GM12873 (cell line): ENCODE results near the gene TMEM125.

Experiments used
- CTCF ChIP-seq: IDR thresholded peaks from 2 replicates; pipeline ENCODE4 v1.5.1; 2012; ENCODE audit warnings: low read depth, mild to moderate bottlenecking, moderate library complexity, low read length, control low read depth; ENCODE audit not compliant: insufficient read depth; ENCODE audit errors: missing control alignments

Gene TMEM125

DNA sequence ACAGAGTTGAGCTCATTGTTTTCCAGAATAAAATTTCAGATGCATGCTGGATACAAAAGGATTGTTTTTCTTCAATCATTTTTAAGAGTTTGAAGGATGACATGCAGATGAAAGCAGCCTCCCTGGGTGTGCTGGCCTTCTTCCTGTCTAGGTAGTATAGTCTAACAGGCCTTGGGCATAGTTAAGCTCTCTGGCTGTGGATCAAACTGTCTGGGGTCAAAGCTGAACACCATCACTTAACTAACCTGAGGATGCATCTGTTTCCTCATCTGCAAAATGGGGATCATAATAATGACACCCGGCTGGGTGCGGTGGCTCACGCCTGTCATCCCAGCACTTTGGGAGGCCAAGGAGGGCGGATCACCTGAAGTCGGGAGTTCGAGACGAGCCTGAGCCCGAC is 25.0 kb downstream of the TMEM125 start:
- no peak for TF ChIP-seq CTCF

DNA sequence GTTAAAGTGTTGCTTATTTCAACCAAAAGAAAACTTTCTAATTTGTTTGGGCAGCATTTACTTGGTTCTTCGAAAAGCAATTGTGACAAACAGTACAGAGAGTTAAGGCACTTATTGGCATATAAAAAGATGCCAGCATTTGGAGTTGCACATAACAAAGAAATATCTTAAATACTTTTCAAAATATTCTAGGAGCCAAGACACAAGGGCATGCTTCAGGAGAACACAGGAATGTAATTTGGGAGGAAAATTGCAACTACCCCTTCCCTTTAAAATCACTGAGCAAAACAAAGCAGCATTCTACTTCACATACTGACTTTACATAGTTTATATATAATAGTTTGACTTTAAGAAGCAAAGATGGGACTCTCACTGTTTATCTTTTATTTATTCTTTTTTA is 26.4 kb downstream of the TMEM125 start:
- TF ChIP-seq CTCF = no peak

- TF ChIP-seq CTCF = no peak
Measured at GRCh38 chr1:43298055-43298454, 28.3 kb downstream of the TMEM125 start.

DNA sequence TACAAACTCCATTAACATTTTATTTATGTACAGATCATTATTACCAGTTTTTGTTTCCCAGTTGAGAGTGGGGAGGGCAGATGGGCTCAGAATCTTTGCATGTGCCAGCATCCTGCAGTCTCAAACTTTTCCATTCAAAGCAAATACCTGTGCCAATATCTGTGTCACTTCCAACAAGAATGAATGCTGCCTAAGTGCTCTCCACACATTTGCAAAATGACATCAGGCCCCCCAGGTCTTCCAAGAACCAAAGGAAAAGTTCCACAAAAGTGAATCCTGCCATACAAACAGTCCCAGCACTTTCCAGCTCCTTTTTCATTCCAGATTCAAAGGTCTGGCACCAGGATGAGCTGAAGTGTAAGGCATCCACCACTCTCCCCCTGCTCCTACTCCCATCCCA is 29.3 kb downstream of the TMEM125 start:
- TF ChIP-seq CTCF = no peak

GRCh38 chr1:43300378-43301094 is 30.8 kb downstream of the TMEM125 start, which contains the start of gene TIE1:
Gene TIE1, plus strand, starts transcription at chr1:43300982. Its CDS starts 90 bp downstream, at chr1:43301072.
- TF ChIP-seq CTCF = no peak

GRCh38 chr1:43302201-43302600 is 32.4 kb downstream of the TMEM125 start:
- no peak for TF ChIP-seq CTCF

DNA sequence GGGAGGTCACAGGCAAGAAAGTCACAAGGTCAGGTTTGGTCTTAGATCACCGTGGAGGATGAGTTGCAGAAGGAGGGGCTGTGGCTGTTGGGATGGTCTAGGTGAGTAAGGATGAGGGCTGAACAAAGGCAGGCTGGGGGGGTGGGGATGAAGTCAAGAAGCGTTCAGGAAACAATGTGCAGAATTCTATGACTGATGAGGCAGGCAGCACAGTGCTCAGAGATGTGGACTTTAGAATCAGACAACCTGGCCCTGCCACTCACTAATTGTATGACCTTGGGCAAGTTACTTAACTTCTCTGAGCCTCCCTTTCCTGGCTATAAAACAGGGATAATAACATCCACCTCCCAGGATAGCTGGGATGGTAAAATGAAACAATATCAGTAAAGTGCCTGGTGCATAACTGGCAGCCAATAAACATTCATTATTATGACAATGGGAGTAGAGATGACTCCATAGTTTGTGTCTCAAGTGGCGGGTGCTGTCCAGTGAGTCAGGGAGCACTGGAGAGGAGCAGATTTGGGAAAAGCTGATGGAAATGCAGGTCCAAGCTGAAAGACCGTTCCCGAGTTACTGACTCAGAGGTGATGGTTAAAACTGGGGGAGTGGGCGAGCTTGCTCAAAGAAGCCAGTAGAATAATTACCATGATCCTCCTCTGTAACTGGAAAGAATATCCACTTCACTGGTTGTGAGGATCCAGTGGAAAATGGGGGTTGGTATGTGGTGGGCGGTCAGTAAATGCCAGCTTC is 33.1 kb downstream of the TMEM125 start:
- TF ChIP-seq CTCF = no peak
